GM04504 (cell line): ENCODE results near the gene POLR1A.
A peak's percentile ranks its signal among the peaks of the same experiment; 100 is the strongest.
"Not testable (repeated sequence)": the region's sequence is repeated elsewhere in the genome, so short reads cannot be mapped to it uniquely, and the experiment has no call there.

Experiments used
- DNase-seq: peaks from one replicate; pipeline ENCODE4 v3.0.0-alpha.2; 2012; ENCODE audit warnings: low read depth

The POLR1A gene

GRCh38 chr2:85998071-85998991 is 107.4 kb downstream of the POLR1A start:
- DNase-seq: no peak

DNA sequence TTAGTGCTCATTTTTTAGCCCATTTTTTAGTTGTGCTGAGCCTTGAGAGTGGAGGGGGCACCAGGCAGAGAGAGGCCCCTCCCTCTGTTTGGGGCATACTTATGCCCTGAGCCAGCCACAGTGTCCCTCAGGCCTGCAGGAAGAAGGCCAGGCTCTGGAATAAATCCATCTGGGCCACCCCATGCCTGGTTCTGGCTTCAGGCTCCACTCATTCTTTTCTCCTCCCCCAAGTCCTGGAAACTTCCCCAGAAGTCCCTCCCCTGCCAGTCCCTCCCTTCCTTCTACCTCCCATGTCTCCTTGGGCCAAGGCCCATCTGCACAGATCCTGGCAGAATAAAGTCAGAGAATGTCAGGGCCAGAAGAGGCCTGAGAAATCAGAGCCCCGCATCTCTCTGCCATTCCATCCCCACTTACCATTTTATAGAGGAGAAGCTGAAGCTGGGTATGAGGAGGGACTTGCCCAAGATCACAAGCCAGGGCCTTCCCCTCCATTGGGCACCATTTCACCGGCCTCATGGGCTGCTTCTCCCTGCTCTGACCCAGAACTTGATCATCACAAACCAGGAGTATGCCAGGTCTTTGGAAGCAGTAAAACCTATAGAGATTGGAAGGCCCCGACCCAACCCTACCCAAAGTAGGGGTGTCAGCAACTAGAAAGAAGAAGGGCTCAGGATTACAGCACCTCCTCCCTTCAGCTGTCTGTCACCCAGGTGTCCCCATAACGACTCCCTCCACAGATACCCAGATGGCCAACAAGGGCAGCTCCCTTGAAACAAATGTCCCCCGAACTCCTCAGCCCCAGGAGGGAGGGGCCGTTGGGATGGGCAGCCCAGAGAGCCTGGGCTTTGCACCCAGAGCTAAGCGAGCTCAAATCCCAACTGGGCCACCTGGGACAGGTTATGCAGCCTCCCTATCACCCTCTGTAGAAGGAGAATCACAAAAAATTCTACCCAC is 108.4 kb downstream of the POLR1A start:
- no peak for DNase-seq

- DNase-seq: no peak
These were observed 109.1 kb downstream of the POLR1A start for GRCh38 chr2:85996591-85996990.

- no peak for DNase-seq
These were observed 109.8 kb downstream of the POLR1A start for GRCh38 chr2:85995648-85996529.

DNA sequence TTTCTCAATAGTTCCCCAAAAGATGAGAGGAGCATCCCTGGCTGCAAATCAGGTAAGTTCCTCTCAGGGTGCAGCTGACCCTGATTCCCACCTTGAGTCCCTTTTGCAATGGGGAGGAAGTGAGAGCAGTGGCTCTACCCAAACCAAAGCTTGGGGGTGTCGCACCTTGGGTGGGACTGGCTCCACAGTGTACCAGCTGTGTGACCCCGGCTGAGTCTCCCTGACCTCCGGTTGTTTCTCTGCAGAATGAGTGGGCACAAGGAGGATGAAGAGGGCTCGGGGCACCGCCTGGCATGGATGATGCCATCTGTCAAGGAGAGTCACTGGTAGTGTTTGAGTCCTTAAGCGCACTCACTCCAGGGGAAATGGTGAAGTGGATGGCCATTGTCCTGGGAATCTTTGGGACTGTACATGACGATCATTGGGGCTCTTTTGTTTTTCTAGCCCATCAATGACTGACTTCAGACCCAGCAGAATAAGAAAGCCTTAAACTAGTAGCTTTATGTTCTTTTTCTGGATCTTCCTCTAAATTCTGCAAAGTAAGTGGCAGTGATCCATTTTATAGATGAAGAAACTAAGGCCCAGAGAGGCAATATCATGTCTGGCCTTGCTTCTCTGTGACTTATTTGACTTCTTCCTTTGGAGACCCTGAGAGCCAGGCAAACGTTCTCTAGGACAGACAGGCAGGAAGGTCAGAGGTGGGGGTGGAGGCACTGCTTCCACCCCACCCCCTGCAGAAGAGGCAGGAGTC is 110.6 kb downstream of the POLR1A start:
- DNase-seq: no peak

DNA sequence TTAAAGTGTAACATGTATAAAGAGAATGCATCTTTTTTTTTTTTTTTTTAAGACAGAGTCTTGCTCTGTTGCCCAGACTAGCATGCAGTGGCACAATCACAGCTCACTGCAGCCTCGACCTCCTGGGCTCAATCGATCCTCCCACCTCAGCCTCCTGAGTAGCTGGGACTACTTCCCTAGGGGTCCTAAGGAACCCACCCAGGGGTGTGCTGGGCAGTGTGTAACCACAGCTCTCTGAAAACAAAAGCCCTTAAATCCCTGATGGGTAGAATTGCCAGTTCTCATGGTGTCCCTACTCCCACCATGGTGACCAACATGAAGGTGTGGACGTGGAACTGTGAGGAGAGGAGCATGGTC is 111.3 kb downstream of the POLR1A start:
- no peak for DNase-seq

GRCh38 chr2:85992611-85993010 is 113.1 kb downstream of the POLR1A start:
- DNase-seq: no peak

DNA sequence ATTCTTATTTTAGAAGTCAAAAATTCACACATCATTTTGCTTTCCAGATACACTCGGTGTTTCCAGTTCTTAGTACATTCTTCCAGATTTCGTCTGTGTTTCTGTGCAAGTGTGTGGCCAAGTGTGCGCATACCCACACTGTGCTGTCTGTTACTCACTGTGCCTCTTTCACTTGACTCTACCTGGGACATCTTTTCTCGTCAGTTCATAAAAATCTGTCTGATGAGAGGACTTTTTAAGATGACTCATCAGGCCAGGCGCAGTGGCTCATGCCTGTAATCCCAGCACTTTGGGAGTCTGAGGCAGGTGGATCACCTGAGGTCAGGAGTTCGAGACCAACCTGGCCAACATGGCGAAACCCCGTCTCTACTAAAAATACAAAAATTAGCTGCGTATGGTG is 113.6 kb downstream of the POLR1A start:
- not testable (repeated sequence) for DNase-seq

GRCh38 chr2:85990084-85990483 is 115.6 kb downstream of the POLR1A start:
- DNase-seq: no peak

- DNase-seq: no peak
These were observed 116.3 kb downstream of the POLR1A start for GRCh38 chr2:85989288-85989865.

- DNase-seq: no peak
These were observed 116.8 kb downstream of the POLR1A start for GRCh38 chr2:85988914-85989270.

DNA sequence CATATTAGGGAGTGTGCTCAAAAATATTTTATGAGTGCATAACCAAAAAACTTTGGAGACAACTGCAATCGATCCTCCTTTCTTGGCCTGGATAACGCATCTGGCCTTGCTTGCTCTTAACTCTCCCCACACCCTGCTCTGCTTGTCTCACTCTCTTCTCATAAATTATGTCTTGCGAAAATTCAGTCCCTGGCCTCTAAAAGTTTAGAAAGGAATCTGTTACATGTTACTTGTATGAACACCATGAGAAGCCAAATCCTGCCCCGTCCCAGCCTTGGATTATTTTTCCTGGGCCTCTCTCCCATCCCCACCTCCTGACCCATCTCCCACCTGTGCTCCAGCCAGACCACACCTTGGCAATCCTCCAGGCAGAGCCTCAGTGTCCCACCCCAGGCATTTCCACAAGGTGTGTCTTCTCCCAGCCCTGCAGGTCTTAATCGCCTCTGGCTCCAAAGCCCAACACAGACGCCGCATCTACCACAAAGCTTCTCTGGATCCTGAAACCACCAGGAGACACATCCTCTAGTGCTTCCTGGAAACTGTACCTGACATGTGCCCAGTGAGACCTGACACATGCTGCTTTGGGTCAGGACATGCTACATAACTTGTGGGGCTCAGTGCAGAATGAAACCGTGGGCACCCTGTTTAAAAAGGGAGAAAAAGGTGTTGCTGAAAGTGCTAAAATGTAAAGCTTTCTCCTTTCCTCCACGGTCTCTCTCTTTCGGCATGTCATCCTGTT is 117.3 kb downstream of the POLR1A start:
- peak; percentile 45 for DNase-seq

DNA sequence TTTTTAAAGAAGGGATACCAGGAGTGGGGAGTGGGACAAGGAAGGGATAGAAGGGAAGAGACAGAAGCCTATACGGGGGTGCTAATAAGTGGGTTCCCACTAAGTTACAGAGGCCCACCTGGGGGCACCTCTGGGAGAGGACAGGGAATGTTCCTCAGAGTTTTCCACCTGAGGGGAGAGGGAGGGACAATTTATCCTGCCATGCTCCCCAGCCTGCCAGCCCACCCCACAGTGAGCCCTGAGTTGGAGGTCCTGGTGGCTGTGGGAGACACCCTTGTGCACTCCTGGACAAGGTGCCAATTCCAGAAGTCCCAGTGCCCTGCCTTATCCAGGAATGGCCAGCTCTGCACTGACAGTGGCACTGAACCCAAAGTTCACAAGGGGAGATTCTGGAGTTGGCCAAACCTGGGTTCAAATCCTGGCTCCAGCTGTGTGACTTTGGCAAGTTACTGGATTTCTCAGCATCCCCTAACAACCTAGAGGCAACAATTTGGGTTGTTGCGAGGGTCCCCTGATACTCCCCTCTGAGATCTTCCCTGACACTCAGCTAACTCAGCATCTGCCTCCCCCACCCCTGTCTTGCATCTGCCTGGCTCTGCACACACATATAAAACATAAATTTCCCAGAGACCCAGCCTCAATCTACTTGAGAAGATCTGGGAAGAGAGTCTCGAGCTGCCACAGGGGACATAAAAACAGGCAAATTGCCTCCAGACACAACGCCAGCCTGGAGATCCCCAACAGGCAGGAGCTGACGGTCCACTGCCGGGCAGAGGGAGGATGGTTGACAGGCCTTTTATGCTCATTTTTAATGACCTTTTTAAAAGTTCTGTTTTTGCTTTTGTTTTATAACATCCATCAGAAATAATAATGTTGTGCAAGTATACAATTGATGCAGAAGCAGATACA is 118.2 kb downstream of the POLR1A start:
- no peak for DNase-seq

- no peak for DNase-seq
These were observed 119.6 kb downstream of the POLR1A start for GRCh38 chr2:85986121-85986520.

GRCh38 chr2:85984788-85985187 is 120.9 kb downstream of the POLR1A start:
- no peak for DNase-seq

- DNase-seq: no peak
These were observed 121.9 kb downstream of the POLR1A start for GRCh38 chr2:85983766-85984165.

- no peak for DNase-seq
These were observed 124.0 kb downstream of the POLR1A start for GRCh38 chr2:85981579-85982247.
